Stimulated activated CD8-positive, alpha-beta memory T cell treated with anti-CD3 and anti-CD28 coated beads, Interleukin-7, amount 100 ng/mL, for 1 hour (primary cell): ENCODE data around the gene PLVAP.

Experiments
- DNase-seq, 2 donors: peaks; one replicate each; pipeline ENCODE4 v3.0.0-alpha.2; 2020; ENCODE audit warnings: low read depth in 2 of 2

The PLVAP gene

DNA sequence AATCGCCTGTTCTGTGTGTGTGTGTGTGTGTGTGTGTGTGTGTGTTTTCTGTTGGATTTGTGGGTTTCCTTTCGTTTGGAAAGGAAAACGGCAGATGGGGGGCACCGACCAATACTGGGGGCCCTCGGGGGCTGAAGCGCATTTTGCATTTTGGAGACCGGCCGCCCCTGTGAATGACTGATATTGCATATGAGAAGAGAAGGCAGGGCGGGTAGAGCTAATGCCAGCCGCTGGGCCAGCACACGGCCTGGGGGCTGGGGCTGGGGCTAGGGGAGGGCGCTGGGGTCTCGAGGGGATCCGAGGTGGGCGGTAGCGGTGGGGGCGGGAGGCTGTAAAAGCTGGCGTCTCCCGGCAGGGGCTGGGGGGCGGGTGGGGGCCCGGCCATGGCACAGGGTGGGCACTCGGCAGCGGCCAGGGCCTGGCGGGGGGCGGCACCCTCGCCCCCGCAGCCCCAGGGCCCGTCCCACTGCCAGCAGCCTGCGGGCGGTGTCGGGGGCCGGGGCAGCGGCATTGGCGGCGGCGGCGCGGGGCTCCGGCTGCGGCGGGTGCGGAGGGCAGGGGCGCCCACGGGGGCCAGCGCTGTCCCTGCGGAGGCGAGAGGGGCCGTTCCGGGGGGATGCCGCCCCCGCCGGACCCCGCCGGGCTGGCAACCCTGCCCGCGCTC, 53.7 kb downstream of the PLVAP start:
- DNase-seq = no peak

DNA sequence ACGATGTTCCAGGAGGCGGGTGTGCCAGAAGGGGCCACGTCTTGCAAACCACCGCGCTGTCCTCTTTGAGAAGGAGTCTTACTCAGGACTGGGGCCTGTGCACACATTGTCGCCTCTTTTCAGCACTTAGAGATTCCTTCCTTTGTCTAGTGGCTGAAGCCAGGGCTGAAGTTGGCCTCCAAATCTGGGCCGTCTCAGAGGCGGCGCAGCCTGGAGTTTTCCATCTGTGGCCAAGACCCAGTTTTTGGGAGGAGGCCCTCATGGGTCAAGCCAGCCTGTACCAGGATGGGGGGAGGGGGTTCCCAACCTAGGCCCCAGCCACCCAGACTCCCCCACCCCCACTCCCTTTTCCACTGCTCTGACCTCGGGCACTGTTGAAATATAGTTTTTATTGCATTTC, 54.3 kb downstream of the PLVAP start:
- DNase-seq = no peak

DNA sequence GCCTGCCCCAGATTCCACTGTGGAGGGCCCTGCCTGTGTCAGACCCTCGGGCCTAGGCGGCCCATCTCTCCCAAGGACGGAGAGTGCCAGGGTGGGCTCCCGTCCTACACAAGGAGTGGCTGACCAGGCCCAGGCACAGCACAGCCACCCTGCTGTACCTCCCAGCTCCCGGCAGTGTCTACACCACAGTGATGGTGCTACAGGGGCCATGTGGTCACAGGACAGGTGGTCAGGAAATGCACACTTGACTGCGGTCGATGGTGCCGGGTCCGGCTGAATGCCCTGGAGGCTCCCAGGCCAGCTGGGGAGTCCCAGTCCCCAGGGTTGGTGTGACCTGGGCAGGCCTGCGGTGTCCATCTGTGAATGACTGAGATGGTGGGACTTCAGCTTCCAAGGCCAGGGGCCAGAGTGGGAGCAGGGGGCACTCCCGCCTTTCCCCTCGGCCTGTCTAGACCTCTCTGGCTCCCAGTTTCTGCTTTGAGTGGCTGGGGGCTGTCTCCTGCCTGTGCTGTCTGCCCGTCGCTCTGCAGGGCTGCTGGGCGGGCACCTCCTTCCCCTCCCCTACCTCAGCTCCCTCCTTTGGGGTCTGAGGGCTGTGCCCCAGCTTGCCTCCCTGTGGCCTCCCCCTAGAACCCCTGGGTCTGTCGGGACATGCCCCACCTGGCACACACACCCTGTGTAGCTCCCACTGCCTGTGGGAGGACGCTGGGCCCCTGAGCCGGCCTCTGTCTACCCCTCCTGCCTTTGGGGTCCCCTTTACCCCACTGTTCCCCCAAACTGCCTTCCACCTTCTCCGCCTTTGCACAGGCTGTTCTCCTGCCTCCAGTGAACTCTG, 55.3 kb downstream of the PLVAP start:
- DNase-seq = no peak

GRCh38 chr19:17320435-17320834, 56.7 kb downstream of the PLVAP start:
- no peak for DNase-seq

- no peak for DNase-seq
Measured at GRCh38 chr19:17319473-17320238, 57.5 kb downstream of the PLVAP start.

- no peak for DNase-seq
Measured at GRCh38 chr19:17318966-17319365, 58.2 kb downstream of the PLVAP start.

- DNase-seq = no peak
Measured at GRCh38 chr19:17314007-17314593, 63.0 kb downstream of the PLVAP start.

DNA sequence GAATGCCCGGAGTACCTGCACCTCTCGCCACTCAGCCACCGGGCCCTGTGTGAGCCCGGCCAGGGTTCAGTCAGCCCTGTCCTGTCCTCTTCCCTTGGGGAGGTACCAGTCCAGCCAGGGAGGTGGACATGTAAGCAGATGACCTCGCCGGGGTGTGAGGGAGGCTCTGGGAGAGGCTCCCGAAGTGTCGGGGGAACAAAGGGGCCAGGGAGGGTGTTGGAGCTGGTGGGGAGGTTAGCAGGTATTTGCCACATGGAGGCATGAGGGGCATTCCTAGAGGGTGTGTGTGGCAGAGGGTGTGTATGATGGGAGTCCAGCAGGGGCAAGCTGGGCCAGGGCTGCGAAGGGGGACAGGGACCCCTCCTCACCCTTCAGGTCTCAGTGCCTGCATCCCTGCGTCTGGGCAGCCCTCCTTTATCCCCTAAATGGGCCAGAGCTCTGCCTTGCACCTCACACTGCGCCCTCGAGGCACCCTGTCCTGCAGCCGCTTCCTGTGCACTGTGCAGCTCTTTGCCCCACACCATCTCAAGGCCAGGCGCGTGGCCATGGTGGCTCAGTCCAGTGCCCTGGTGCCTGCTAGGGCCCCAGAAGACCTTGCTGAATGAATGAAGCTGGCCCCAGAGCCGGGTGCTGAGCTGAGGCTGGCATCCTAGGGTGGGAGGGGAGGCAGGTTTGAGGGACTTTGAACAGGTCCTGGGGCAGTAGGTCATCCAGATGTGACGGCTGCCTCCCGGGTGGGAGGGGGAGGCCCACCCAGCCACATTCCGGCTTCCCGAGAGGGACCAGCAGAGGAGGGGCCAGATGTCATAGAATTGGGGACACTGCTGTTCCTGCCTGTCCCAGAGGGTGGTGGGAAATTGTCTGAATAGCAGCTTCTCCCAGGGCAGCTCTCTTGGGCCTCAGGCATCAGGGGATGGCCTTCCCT, 64.7 kb downstream of the PLVAP start:
- DNase-seq = no peak

DNA sequence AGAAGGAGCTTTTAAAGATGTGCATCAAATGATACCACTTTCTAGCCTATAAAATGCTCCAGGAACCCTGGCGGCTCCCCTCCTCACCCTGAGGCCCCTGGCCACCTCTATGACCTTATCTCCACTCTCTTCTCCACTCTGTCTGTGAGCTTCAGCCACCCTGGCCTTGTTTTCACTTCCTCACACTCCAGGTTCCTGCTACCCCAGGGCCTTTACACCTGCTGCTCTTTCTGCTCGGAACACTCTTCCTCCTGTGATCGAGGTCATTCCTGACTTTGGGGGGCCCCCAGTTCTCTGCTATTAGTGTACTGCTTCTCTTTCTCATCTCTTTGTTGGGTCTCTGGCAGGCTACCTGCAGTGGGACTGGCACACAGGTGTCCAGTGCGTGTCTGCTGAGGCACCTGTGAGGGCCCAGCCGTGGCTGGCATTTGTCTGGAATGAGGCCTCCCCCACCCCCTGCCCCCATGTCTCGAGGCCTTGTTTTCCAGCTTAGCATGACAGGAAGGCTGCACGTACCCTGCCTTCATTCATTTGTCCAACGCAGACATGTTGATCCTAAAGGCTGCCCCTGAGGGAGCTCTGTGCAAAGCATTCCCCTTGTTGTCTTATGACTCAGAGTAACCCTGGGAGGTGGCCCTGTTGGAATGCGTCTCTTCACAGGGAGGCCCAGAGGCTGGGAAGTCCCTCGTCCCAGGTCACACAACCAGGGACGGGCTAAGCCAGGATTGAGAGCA, 65.5 kb downstream of the PLVAP start:
- DNase-seq = no peak

DNA sequence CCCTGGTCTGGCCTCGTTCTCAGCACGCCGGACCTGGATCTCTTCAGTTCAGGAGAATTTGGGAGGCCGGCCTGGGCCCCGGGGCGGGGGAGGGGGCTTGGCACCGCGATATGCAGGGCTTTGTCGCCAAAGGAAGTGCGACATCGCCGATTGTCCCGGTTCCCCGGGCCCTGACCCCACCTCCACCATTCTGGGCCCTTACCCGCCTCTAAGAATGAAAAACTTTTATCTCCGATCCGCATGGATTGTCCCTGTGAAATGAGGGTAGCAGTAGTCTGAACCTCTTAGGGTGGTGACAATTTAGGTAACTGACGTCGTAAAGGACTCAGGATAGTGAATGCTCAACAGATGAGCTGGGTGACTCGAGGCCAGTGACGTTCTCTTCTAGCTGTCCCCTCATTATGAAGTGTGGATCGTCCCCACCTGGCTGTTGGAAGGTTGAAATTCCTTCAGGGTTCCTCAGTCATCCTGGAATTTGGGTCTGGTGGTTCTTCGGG, 67.1 kb downstream of the PLVAP start:
- DNase-seq = no peak

- DNase-seq = peak; percentile 94 to 96
Measured at GRCh38 chr19:17309198-17309964, 67.8 kb downstream of the PLVAP start, which contains the start of gene DDA1. DDA1 (plus strand) TSS chr19:17309563; CDS start chr19:17309655, 92 bp downstream.

DNA sequence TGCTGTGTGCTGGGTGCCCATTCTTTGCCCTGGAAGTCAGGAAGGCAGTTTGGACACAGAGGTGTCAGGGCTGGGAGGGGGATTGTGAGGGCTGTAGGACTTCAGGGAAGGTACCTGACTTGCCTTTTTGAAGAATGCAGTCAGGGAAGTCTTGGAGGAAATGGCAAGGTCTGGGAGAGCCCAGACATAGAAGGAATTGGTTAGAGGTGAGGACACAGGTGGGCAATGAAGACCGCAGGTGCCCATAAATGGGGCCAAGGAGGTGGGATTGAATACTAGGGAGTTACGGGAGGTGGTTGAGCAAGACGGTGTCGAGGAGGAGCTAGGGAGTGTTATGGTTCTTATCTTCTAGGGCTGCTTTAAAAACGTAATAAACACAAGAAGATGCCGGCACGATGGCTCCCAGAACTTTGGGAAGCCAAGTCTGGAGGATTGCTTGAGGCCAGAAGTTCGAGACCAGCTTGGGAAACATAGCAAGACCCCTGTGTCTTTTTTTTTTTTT, 69.2 kb downstream of the PLVAP start:
- DNase-seq = no peak

- no peak for DNase-seq
Measured at GRCh38 chr19:17306285-17306714, 70.8 kb downstream of the PLVAP start.

DNA sequence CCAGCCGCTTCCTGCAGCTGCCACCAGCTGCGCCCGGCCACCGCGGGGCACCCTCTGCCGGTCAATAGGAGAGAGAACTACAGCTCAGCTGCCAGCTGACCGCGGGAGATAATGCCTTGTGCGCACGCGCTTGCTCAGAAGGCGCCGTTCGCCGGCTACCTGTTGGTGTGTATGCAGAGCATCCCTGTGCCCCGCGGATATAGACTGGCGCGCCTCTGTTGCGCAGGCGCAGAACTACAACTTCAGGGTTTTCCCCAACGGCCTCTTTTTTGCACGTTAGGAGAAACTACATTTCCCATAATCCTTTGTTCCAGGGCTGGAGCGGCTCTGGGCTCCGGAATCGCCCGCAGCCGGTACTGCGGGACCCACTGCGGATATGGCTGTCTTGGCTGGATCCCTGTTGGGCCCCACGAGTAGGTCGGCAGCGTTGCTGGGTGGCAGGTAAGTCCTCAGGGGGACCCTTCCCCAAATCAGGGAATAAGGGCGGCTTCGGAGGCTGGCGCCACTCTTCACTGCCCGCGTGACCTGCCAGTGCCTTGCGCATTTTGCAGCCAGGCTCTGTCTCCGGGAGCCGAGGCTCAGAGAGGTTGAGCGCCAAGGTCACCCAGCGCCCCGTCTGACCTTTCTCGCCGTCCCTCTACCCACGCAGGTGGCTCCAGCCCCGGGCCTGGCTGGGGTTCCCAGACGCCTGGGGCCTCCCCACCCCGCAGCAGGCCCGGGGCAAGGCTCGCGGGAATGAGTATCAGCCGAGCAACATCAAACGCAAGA, 71.4 kb downstream of the PLVAP start, which contains the start of gene MRPL34:
Gene MRPL34 (plus strand): TSS at position 356 of the 768 bp plus-strand sequence. CDS start 21 bp downstream, at position 377.
- DNase-seq = peak; percentile 84 to 86

DNA sequence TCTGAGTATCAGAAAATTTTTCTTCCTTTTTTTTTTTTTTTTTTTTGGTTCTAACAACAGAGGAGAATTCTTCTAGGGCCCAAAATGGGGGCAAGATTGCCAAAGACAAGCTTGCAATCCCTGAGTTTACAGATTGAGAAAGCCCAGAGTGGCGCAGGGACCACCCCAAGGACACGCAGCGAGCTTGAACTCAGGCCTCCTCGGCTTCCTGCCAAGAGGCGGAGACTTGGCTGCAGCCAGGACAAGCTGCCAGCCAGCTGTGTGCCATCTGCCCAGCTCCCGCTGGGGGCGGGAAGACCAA, 72.0 kb downstream of the PLVAP start:
- DNase-seq = no peak

- DNase-seq = no peak
Measured at GRCh38 chr19:17304386-17305215, 72.5 kb downstream of the PLVAP start.

GRCh38 chr19:17303940-17304267, 73.2 kb downstream of the PLVAP start:
- no peak for DNase-seq
